HG02943 (cell line): ENCODE results near the gene CAPN7.

Source experiments
- ATAC-seq: cut with Tn5 transposase; IDR thresholded peaks from one replicate; pipeline ENCODE4 v1.9.1; 2021; ENCODE audit warnings: mild to moderate bottlenecking, low read depth, moderate library complexity; ENCODE audit not compliant: unreplicated experiment

The CAPN7 gene

DNA sequence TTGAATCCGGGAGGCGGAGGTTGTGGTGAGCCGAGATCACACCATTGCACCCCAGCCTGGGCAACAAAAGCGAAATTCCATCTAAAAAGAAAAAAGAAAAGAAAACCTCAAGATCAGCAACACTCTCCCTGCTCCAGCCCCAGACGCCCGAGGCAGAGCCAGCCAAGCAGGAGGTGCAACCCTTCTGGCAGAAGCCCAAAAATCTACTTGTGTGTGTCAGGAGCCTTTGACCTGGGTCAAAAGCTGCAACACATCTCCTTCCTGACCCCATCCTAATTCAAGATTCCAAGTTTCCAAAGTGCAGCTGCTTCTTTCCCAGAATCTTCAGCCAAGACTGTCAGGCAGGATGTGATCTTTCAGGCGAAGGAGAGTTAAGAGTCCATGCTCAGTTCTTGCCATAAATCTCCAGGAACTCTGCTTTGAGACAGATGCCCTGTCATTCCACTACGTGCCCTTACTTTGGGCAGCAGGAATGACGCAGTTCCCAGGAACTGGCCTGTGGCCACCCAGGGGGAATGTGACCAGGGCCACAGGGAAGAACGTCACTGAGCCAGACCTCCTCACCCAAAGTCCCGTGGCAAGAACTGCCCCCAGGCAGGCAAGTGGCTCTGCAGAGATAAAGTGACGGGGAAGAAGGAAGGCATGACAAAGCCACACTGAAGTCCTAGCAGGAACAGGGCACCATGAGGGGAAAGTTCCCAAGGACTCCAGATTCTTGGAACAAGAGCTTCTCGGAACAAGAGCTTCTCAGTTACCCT is 86.9 kb downstream of the CAPN7 start:
- no peak for ATAC-seq

GRCh38 chr3:15294929-15295328 is 88.9 kb downstream of the CAPN7 start:
- no peak for ATAC-seq

DNA sequence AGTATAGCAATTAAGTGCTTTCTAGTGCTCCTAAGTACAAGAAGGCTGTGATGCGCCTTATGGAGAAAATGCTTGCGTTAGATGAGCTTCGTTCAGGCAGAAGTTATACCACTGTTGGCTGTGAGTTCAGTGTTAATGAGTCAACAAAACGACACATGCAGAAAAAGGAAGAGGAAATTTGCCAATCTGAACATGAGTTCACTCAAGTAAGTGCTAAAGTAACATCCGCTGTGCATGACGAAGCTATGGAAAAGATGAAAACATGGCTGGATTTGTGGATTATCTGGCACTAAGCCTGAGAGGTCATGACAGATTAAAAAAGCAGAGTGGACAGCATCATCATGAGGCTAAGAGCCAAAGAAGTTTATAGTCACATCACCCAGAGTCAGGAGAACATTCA is 89.5 kb downstream of the CAPN7 start:
- no peak for ATAC-seq

DNA sequence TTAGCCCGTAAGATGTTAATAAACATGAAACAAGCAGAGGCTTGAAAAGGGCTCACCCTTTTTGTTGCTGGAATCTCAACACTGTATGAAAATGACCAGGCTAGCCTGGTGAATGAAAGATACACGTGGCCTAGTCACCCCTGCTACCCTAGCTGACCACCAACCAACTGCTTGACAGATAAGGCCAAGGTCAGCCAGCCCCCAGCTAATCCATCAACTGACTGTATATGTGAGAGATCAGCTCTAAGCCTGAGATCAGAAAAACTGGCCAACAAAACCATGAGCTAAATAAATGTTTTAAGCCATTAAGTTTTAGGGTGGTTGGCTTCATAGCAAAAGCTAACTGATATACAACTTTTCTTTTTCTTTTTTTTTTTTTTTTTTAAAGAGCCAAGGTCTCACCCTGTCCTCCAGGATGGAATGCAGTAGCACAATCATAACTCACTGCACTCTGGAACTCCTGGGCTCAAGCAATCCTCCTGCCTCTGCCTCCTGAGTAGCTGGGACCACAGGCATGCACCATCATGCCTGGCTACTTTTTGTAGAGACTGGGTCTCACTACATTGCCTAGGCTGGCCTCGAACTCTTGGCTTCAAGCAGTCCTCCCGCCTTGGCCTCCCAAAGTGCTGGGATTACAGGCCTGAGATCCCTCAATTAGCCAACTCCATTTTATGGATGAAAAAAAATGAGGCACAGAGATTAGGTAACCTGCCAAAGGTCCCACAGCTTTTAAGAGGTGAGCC is 91.7 kb downstream of the CAPN7 start:
- no peak for ATAC-seq

GRCh38 chr3:15298504-15298903 is 92.5 kb downstream of the CAPN7 start:
- ATAC-seq, result no peak

- ATAC-seq, result no peak
Observed at GRCh38 chr3:15299036-15299435, 93.0 kb downstream of the CAPN7 start.

GRCh38 chr3:15300323-15301078 is 94.5 kb downstream of the CAPN7 start:
- no peak for ATAC-seq

- ATAC-seq, result no peak
Observed at GRCh38 chr3:15301761-15302160, 95.7 kb downstream of the CAPN7 start.
